Motor neuron (in vitro differentiated cells): ENCODE measurements around the gene APMAP. TPM values are rescaled to one million over a fixed set of nuclear protein-coding genes. Genes with fewer than 3 reads are reported as not detected.

Source experiments
- ATAC-seq, 8 experiments: fragments of 200-7000 bp; cut with Tn5 transposase; replicated peaks in 6 of 8; 2 replicates each; pipeline ENCODE4 v1.8.0; 2021; ENCODE audit warnings: mild to moderate bottlenecking in 8 of 8, moderate library complexity in 8 of 8
- H3K27ac ChIP-seq, 2 donors: fragments of 250-450 bp; sonication (Bioruptor Pico); 2 replicates each; pipeline ENCODE4 v1.9.0; 2021; ENCODE audit warnings: antibody characterized with exemption in 2 of 2, mild to moderate bottlenecking in 2 of 2, moderate library complexity in 1 of 2
- H3K4me1 ChIP-seq, 2 donors: fragments of 250-450 bp; sonication (Bioruptor Pico); replicated peaks in 1 of 2; 2 replicates each; pipeline ENCODE4 v1.6.1; 2021; ENCODE audit warnings: antibody characterized with exemption in 2 of 2, mild to moderate bottlenecking in 2 of 2, moderate library complexity in 1 of 2
- H3K4me3 ChIP-seq, 5 donors: fragments of 250-450 bp; sonication (Bioruptor Pico); 2 replicates each; pipeline ENCODE4 v1.9.0; 2021; ENCODE audit warnings: antibody characterized with exemption in 5 of 5, mild to moderate bottlenecking in 5 of 5, moderate library complexity in 4 of 5
- WGBS, 10 experiments: fragments of 450-650 bp; shearing (Covaris generic); methylation state at CpG; one replicate each; pipeline ENCODE4 v1.0.0; 2022; 5-methylcytosine and 5-hydroxymethylcytosine counted together
- in situ Hi-C, 9 experiments: fragments of 400-800 bp; cut with MboI; loops; one replicate each; pipeline ENCODE4 v1.15.0; 2021; ENCODE audit warnings: low sequenced_read_pairs in 9 of 9, low pct_unique_long_range_greater_than_20kb in 2 of 9; ENCODE audit not compliant: unreplicated experiment in 9 of 9
- total RNA-seq, 8 experiments: library from RNA; unstranded; fragments of 300-600 nt; gene quantifications; 2 replicates each; pipeline versions ENCODE4 v1.2.3 to v1.2.4, GENCODE V29; 2022

The APMAP gene
- total RNA-seq, 8 experiments from 2014 or later: 47.5 to 163 (median 73.7) TPM

DNA sequence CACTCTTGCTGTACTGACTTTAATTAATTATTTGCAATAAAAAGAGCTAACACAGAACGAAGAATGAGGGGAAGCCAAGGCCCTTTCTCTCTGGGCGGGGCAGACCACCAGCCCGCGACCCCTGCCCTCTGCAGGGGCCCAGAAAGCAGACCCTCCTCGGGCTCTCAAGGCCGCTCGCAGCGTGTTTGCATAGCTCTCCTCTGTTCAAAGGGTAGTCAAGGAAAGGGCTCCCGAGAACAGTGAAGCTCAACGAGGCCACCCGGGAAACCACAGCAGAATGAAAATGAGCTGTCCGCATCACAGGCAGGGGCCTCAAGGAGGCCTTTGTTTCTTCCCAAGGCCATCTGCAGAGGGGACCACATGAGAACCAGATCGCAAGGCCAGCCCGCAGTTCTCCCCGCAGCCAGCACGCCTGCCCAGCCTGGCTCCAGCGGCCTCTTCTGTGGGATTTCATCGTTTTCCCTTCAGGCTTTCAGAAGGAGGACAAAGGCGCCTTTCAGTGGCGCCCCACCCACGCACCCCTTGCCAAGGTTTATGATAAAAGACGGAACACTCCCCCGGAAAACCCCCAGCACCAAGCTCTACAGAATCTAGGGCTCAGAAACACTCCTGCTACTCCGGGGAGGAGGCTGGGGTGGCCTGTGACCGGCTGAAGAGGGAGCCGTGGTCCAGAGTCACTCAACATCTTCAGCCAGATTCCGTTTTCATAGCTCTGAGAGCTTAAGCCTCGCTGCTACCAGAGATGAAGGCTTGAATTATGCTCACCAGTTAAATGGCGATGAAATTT lies 40.1 kb upstream of the APMAP start:
- ATAC-seq: peak in 5 of 8 experiments; percentile 92 to 95 (median 94)
- peaks cover 19 to 31% of the 10 kb centered on the region in 2 donors for H3K4me1 ChIP-seq
- H3K27ac ChIP-seq: peak overlapping the region; percentile 38 to 77
- no peak overlapping the region for H3K4me3 ChIP-seq
- in situ Hi-C loops: no loop called here
- 7 to 100% (median 26%) methylated on average over 1 to 19 of the region's 29 CpGs; no CpG with 5 or more reads in 2 of the 10 experiments for WGBS, 10 experiments

- in situ Hi-C loops: no loop called here
- peak in 3 of 8 experiments; percentile 6 to 27 (median 18) for ATAC-seq
- Histone ChIP-seq H3K27ac (peak overlapping the region; percentile 2 to 77), H3K4me1 (peaks cover 19 to 31% of the 10 kb centered on the region in 2 donors), H3K4me3 (no peak overlapping the region)
- 70 to 100% (median 88%) methylated on average over 2 to 15 of the region's 16 CpGs; no CpG with 5 or more reads in 4 of the 10 experiments for WGBS, 10 experiments
These were observed 39.5 kb upstream of the APMAP start for GRCh38 chr20:25032065-25032477.

- in situ Hi-C loops: no loop called here
- peaks cover 19 to 28% of the 10 kb centered on the region in 2 donors for H3K4me1 ChIP-seq
- 37 to 95% (median 67%) methylated on average over 2 to 3 of the region's 3 CpGs; no CpG with 5 or more reads in 1 of the 10 experiments for WGBS, 10 experiments
- no peak overlapping the region for H3K27ac ChIP-seq
- no peak overlapping the region for H3K4me3 ChIP-seq
- ATAC-seq: peak in 1 of 8 experiments; percentile 33
These were observed 38.7 kb upstream of the APMAP start for GRCh38 chr20:25031241-25031640.

DNA sequence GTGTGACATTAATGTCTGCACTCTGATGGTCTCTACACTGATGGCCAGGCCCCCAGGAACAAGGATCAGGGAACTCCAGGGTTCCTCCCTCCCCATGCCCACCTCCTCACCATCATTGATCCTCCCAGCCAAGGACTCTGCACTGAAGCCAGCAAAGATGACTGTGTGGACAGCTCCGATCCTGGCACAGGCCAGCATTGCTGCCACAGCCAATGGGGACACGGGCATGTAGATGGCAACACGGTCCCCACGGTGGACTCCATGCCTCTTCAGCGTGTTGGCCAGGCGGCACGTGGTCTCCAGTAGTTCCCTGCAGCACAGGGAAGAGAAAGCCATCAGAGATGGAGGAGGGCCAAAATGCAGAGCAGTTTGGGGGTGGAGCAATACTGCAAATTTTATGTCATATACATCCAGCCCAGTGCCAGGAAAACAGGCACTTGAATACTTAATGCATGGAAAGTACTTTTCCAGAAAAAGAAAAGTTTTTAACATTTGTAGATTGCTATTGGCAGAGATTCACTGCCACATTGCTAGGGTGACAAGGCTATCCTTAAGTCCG lies 38.2 kb upstream of the APMAP start:
- 0 to 100% (median 86%) methylated on average over 1 to 7 of the region's 8 CpGs; no CpG with 5 or more reads in 3 of the 10 experiments for WGBS, 10 experiments
- Histone ChIP-seq H3K4me3 (no peak overlapping the region), H3K27ac (no peak overlapping the region), H3K4me1 (peaks cover 19 to 25% of the 10 kb centered on the region in 2 donors)
- in situ Hi-C loops: no loop called here
- peak in 3 of 8 experiments; percentile 35 to 77 (median 73) for ATAC-seq

- 67 to 100% (median 100%) methylated on average over 1 to 4 of the region's 5 CpGs for WGBS, 10 experiments
- in situ Hi-C loops: no loop called here
- no peak for ATAC-seq
- Histone ChIP-seq H3K4me1 (peaks cover 19 to 25% of the 10 kb centered on the region in 2 donors), H3K27ac (no peak overlapping the region), H3K4me3 (no peak overlapping the region)
These were observed 37.6 kb upstream of the APMAP start for GRCh38 chr20:25030007-25030648.

- WGBS, 10 experiments: 80 to 100% (median 89%) methylated on average over 1 to 4 of the region's 4 CpGs; no CpG with 5 or more reads in 6 of the 10 experiments
- ATAC-seq: no peak
- in situ Hi-C loops: no loop called here
- H3K4me3 ChIP-seq: no peak overlapping the region
- peaks cover 0 to under 1% of the 10 kb centered on the region in 2 donors for H3K4me1 ChIP-seq
- no peak overlapping the region for H3K27ac ChIP-seq
These were observed 33.5 kb upstream of the APMAP start for GRCh38 chr20:25025986-25026605.

- Histone ChIP-seq H3K4me1 (no peaks in the 10 kb centered on the region), H3K4me3 (no peak overlapping the region), H3K27ac (no peak overlapping the region)
- ATAC-seq: no peak
- in situ Hi-C loops: no loop called here
- WGBS, 10 experiments: 58 to 92% (median 74%) methylated on average over 1 to 11 of the region's 14 CpGs; no CpG with 5 or more reads in 1 of the 10 experiments
These were observed 32.7 kb upstream of the APMAP start for GRCh38 chr20:25025091-25025861.

DNA sequence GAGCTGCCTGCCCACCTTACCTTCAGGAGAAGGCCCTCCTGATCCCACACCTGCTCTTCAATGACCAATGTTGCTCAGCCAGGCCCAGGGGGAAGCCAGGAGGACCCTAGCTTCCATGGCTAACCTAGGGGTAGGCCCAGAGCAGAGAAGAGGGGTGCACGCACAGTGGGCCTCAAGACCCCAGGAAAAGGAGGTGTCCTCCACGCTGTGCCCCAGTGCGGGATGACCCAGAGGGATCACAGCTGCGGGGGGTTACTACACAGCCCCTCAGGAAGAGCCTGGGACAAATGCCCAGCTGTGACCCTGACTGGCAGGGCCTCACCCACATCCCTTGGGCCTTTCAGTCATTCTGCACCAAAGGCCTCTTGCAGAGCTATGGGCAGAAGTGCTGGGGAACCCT lies 31.6 kb upstream of the APMAP start:
- no peak for ATAC-seq
- 91 to 100% methylated on average over 1 to 4 of the region's 4 CpGs; no CpG with 5 or more reads in 8 of the 10 experiments for WGBS, 10 experiments
- H3K4me1 ChIP-seq: no peaks in the 10 kb centered on the region
- H3K4me3 ChIP-seq: no peak overlapping the region
- in situ Hi-C loops: no loop called here
- H3K27ac ChIP-seq: no peak overlapping the region

GRCh38 chr20:25023356-25023755 lies 30.8 kb upstream of the APMAP start:
- ATAC-seq: no peak
- in situ Hi-C loops: no loop called here
- no peaks in the 10 kb centered on the region for H3K4me1 ChIP-seq
- 67 to 100% (median 83%) methylated on average over 1 to 7 of the region's 10 CpGs; no CpG with 5 or more reads in 3 of the 10 experiments for WGBS, 10 experiments
- no peak overlapping the region for H3K27ac ChIP-seq
- H3K4me3 ChIP-seq: no peak overlapping the region

GRCh38 chr20:25022680-25023079 lies 30.1 kb upstream of the APMAP start:
- H3K4me3 ChIP-seq: no peak overlapping the region
- no peak for ATAC-seq
- H3K4me1 ChIP-seq: no peaks in the 10 kb centered on the region
- no peak overlapping the region for H3K27ac ChIP-seq
- in situ Hi-C loops: no loop called here
- 68 to 100% (median 98%) methylated on average over 1 to 6 of the region's 11 CpGs; no CpG with 5 or more reads in 6 of the 10 experiments for WGBS, 10 experiments

DNA sequence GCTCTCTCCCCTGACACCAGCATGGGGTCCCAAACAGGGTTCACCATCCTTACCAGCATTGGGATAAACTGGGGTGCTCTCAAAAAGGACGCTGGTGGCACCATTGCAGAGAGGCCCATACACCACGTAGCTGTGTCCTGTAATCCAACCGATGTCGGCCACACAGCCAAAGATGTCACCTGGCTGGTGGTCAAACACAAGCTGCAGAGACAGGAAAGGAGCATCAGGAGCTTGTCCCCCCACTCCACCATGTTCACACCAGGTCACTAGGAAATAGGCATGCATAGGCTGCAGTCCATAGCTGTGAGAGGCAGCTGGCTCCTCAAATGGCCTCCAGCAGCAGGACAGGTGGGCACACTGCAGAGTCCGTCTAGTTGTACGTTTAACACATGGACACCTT lies 28.8 kb upstream of the APMAP start:
- H3K4me3 ChIP-seq: no peak overlapping the region
- WGBS, 10 experiments: 92 to 100% (median 100%) methylated on average over 1 to 3 of the region's 6 CpGs; no CpG with 5 or more reads in 5 of the 10 experiments
- ATAC-seq: no peak
- in situ Hi-C loops: no loop called here
- no peak overlapping the region for H3K27ac ChIP-seq
- no peaks in the 10 kb centered on the region for H3K4me1 ChIP-seq

DNA sequence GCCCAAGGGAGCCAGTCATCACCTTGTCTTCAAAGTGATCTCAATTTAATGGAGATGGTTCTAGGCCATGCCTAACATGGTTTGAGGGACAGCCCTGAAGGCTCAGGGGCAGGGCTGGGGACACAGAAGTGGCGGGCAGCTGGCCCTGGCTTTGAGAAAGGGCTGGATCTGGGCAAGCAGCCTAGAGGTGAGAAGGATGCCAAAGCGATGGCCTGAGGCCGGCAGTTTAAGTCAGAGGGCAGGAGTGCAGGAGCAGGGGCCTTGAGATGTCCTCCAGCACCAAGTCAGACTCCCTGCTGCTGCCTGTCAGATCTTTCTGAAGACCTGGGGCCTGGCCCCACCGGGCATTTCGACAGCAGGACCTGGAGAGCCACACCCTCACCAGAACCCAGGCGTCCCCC lies 28.4 kb upstream of the APMAP start:
- WGBS, 10 experiments: 90 to 100% (median 100%) methylated on average over 1 to 2 of the region's 6 CpGs; no CpG with 5 or more reads in 7 of the 10 experiments
- no peak overlapping the region for H3K27ac ChIP-seq
- ATAC-seq: no peak

More for the DNA sequence above, 28.4 kb upstream of the APMAP start:
- in situ Hi-C loops: no loop called here
- H3K4me1 ChIP-seq: no peaks in the 10 kb centered on the region
- no peak overlapping the region for H3K4me3 ChIP-seq
